Suppressor macrophage treated with lipopolysaccharide for 4 hours (primary cell): Measurements from ENCODE around the gene SOCS2.

ENCODE experiments used
- DNase-seq: peaks from one replicate; pipeline ENCODE4 v3.0.0-alpha.2; 2020

SOCS2 gene

DNA sequence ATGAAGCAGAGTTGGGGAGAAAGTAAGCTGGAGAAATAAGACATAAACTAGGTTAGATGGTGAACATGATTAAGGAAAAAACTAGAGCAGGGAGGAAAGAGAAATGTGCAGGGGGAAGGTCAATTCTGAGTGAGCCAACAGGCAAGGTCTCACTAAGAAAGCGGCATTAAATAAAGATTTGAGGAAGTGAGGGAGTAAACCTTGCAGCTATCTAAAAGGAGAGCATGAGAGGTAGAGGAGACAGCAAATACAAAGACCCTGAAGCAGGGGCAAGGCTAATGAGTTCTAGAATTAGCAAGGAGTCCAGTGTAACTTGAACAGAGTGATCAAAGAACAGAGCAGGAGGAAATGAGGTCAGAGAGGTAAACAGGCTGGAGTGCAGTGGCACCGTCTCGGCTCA lies 4.4 kb upstream of the SOCS2 start:
- no peak for DNase-seq

DNA sequence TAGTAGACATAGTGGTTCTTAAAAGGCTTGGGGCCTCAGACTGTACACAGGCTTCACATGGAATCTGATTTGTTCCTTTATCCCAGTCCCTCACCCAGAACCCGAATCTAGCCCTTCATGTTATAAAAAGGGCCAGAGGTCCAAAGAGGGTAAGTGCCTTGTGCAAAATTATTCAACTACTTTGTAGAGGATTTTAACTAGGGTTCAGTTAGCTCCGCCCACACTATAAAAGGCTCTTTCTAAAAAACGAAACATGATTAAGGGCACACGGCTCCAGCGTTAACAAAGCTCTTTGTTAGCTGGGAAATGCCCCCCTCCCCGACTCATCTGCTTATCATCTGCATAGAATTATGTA lies 3.2 kb upstream of the SOCS2 start:
- DNase-seq = no peak

GRCh38 chr12:93569656-93570551 lies 2.6 kb upstream of the SOCS2 start:
- DNase-seq = peak; percentile 91

DNA sequence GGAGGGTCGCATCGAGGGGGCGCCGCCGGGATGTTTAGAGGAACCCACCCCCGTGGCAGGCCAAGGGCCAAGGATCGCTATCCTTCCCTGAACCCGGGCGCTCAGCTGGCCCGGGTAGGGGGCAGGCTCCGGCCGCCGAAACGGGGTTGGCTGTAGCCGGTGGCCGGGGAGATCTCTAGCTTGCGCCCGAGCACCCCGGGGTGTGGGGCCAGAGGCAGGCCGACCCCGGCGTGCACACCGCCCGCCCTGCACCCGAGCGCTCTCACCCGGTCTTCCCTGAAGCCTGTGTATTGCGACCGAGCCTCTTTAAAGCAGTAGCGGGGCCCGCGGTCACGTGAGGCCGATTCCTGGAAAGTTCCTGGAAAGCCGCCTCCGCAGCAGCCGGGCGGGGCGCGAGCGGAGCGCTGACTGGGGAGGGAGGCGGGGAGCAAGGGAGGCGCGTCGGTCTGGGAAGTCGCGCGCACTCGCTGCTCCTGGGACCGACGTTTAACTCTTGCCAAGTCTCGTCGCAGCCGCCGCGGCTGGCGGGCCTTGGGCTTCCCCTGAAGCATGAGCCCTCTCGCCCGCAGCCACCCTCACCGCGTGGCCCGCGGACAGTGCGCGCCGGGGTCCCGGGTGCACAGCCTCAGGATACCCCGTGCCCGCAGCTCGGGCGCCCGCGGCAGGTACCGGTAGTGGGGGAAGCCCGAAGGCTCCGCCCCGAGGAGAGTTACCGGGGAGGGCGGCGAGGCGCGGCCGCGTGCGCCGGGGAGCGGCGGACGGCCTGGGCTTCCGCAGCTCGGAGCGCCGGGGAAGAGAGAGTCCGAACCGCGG lies 1.7 kb upstream of the SOCS2 start:
- DNase-seq = peak; percentile 96

DNA sequence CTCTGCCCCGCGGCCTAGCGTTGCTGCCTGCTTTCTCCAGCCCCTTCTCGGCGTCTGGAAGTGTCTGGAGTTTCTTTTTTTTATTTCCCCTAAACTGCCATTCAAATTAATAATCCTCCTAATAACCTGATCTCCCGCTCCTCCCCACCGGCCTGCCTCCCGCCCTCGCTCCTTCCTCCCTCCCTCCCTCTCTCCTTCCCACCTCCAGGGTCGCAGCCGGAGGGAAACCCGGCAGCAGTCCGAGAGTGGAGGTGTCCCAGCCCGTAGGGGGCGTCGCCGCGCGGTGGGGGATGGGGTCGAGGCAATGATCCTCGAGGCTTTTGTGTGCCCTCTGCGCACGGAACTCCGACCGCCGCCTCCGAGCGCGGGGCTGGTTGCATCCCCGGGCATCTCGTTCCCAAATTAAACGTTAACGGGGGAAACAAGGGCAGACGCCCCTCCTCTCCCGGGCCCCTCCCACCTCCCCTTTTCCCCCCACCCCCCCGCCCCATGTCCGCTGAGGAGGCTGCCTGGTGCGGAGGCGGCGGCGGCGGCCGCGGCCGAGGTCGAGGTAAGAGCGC lies 1.0 kb upstream of the SOCS2 start:
- DNase-seq = peak; percentile 36

DNA sequence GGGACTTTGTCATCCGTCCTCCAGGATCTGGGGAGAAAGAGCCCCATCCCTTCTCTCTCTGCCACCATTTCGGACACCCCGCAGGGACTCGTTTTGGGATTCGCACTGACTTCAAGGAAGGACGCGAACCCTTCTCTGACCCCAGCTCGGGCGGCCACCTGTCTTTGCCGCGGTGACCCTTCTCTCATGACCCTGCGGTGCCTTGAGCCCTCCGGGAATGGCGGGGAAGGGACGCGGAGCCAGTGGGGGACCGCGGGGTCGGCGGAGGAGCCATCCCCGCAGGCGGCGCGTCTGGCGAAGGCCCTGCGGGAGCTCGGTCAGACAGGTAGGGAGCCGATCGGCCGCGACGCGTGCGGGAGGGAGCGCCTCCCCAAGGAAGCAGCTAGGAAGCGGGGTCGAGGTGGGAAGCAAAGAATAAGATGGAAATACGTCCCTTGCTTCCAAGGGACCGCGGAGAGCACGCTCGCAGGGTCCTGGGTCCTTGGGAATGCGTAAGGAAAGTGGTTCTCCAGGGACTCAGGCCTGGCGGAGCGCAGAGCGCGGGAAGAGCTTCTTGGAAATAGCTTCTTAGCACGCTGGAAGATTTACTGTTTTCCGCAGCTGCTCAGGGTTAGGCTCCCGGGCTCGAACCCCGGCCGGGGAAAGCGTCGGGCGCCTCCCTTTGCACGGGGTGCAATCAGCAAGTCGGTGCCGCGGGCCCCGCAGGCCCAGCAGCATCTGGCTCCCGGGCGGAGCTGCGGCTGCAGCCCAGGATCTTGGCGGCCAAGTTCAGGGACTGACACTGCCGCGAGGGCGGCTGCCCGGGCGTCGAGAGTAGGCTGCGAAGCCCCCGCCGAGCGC lies 457 bp downstream of the SOCS2 start:
- peak; percentile 40 for DNase-seq

GRCh38 chr12:93573552-93574223 lies 1.2 kb downstream of the SOCS2 start:
- peak; percentile 65 for DNase-seq

DNA sequence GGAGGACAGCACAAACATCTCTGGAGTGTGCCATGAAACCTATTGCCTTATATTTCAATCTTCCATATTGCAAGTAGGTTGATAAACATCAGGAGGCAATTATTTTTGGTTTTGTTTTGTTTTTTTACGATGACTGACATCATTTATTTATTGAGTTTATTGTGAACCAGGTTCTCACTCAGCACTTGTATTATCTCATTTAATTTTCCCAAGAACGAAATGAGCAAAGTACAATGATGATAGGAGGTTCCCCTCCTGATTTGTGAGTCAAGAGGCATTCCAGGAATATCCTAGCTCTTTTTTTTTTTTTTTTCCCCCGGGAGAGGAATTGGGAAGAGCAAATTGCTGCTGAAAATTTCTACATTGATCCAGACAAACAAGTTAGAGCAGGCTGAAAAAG lies 4.7 kb downstream of the SOCS2 start:
- DNase-seq = no peak

DNA sequence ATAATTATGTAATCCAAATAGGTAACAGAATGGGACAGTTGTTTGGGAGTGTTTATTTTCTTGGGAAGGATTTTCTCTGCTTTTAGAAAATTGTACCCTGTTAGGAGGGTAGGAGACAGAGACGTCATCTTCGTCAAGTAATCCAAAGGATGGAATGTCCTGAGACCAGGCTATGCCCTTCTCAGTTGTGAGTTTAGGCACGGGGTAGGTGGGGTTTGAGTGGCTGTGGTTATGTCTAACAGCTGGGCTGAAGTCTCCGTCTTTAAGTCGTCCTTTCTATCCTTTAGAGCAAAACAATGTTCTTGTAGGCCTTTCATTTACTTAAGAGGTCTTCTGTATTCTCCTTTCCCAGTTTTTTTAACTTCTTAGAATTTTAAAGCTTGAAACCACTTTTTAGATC lies 5.7 kb downstream of the SOCS2 start:
- DNase-seq = no peak

GRCh38 chr12:93580682-93581081 lies 8.2 kb downstream of the SOCS2 start:
- no peak for DNase-seq

GRCh38 chr12:93581370-93581769 lies 8.9 kb downstream of the SOCS2 start:
- DNase-seq = no peak

GRCh38 chr12:93582351-93582750 lies 9.9 kb downstream of the SOCS2 start:
- no peak for DNase-seq

DNA sequence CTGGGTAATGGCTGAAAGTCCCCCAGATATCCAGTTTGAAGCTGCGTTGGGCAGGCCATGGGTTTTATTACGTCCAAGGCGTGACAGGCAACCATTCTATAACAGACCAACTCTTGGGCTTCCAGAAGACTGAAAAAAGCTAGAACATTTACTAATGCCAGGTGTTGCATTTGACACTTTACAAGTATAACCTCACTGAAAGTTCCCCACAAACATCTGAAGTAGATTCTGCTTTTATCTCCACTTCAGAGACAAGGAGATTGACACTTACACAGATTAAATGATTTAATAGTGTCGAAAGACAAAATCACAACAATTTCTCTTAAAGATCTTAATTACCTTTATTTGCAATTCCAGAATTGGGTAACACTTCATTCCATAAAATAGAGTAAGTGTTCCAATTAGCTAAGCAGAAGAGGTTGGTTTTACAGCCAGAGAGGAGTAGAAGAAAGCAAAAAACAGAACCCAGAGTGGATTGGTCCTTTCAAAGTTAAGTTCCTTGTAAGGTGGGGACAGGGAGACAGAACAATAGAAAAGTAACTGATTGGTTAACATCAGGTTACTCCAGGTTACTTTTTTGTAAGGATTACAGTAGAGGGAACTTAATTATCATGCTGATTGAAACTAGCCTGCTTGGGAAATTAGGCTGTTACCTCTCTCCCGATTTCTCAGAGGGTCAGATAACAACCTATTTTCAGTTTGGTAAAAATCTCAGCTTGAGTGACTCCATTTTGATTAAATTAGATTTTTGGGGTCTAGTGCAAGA lies 11.3 kb downstream of the SOCS2 start:
- no peak for DNase-seq

- DNase-seq = no peak
Measured at GRCh38 chr12:93585247-93585646, 12.8 kb downstream of the SOCS2 start.

- DNase-seq = peak; percentile 22
Measured at GRCh38 chr12:93587611-93588010, 15.1 kb downstream of the SOCS2 start.

DNA sequence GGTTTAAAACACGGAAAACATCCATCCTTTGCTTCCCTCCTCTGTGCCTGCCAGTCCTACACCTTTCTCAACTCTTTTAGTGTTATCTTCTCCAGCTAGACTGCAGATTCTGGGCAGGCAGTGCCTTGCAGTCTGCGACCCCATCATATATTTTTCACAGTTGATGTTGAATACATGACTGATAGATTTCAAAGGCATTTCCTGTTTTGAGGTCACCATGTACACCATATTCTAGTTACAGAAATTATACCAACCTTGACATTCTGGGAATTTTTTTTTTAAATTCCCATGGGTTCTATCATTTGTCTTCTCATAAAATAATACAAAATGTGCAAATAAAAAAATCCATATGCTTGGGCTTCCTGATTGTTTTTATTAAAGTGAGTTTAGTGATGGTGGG lies 16.6 kb downstream of the SOCS2 start:
- DNase-seq = no peak

DNA sequence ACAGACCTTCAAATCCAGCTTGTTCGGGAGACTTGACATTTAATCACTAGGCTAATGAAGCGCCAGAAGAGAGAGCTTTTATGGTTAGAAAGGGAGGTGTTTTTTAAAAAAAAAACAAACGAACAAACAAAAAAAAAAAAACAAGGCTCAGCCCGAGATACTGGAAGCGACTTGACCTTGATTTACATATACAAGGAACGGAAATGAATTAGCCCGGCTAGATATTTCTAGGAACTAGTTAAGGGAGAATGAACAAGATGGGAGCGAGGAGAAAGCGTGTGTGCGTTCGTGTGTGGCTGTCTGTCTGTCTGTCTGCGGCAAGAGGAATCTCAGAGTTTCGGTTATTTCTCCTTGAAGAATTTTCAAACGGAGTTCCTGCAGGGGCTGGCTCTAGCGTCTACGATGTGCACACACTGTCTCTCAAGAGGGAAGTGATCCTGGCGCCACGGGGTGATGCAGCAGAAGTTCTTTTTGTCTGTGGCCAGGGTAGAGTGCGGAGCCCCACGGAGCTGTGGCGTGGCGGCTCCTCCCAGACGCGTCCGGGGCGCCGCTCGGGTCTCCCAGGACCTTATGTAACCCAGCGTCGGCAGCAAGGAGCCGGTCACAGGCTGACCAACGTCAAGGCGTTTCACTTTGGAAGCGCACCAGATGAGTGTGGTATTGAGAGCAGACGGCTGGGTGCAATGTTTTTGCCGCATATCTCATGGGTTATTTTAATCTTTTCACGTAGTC lies 18.8 kb downstream of the SOCS2 start:
- peak; percentile 93 for DNase-seq

DNA sequence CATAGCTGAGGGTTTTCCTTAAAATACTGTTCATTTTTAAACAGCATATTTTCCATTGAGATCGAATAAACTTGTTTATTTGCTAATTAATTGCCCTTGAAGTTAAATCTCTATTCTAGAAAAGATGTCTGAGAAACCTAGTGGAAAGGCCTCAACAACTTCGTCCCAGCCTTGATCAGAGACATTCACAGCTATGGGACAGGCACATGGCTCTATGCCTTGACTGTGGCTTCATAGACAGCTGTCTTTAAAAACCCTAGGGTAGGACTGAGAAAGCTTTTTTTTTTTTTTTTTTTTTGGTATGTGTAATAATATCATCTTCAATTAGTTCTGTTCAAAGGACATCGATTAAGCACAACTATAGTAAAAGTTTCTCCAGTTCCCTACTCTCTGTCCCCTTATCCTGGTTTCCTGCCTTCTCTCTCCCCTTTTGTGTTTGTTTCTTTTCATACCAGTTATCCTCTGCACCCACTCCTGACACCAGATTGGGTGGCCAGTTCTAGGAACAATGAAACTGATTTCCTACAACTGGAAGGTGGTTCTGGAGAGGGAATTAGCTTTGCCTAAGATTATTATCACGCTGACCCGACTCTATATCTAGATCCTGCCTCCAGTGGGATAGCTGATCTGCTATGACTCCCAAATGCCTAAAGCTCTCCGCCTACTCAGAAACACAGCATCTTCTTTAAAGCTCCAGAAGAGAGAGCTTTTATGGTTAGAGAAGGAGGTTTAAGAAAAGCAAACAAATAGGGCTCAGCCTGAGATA lies 20.3 kb downstream of the SOCS2 start:
- no peak for DNase-seq

DNA sequence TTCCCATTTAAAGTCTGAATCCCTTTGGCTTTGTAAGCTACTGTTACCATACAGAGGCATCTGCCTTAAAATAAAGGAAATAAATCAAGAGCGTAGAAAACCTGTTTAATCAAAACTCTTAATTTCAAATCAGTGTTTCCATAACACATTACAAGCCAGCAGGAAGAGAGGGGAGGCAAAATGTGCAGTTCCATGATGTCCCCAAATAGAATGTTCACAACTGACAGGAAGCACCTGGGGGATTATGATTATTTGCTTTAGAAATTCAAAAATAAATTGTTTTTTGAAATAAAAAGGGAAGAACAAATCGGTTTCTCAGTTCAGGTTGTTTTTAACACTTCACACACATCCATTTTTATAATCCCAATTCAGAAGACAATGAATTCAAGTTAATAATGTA lies 21.4 kb downstream of the SOCS2 start:
- no peak for DNase-seq

DNA sequence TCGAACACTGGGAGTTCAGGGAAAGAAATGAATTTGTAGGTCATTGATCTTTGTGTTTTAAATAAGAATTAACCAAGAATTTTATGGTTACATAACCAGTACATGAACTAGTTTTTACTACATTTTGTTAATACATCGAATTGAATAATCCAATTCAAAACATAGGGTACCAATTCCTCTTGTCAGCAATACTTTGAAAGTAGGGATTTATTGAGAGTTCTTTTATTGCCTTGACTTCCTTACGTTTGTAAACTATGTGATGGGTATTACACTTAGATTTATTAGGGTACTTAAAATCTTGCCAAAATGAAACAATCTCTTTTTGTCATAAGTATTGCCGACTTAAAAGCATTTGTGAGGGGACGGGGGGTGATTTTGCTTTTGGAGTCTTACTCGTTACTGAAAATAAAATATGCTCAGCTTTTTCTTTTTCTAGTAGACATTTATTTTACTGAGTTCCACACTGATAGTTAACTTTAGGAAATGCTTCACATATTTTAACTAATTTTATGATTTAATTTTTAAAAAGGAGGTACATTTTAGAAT lies 22.4 kb downstream of the SOCS2 start:
- no peak for DNase-seq
